Measurements from ENCODE around the gene LRRC4C.

The LRRC4C gene

DNA sequence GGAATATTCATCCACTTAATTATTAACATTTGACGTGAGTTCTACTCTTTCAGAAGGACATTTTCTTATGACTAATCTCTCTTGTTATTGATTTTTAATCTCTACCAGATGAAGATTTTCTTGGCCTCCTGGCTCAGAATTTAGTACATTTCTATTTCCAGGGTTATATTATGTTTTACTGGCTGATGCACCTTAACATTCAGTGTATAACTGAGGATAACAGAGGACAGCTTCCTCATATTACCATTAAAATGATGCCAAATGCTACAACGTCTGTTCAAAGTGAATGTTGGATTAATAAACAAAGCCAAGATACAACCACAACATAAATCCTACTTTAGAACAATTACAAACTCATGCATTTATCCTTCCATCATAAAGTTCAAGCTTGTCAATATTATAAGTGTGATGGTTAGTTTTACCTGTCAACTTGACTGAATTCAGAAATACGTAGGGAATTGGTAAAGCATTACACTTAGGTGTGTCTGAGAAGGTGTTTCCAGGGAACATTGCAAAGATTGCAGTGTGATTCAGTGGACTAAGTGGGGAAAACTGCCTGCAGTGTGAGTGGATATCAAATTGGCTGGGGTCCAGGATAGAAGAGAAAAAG lies 485.2 kb downstream of the LRRC4C start:
- Histone ChIP-seq H3K14ac (ENCODE audit: low read length) (no peak overlapping the region), H3K4me3 (ENCODE audit: low read depth, low read length) (no peak overlapping the region), H2AFZ (ENCODE audit: insufficient read depth, low read length, poor library complexity) (no peak overlapping the region), H4K8ac (ENCODE audit: low read depth, low read length) (no peak overlapping the region), H3K18ac (ENCODE audit: low read length) (no peak overlapping the region), H3K27ac (ENCODE audit: low read depth, low read length) (no peak overlapping the region), H3K4me1 (ENCODE audit: control insufficient read depth in 1 of 2, insufficient read depth in 2 of 2, low read length in 2 of 2) (no peaks in the 10 kb centered on the region), H3K9me3 (ENCODE audit: insufficient read depth, low read depth, low read length) (peaks cover 2% of the 10 kb centered on the region), H3K4ac (ENCODE audit: low read depth, low read length) (no peak overlapping the region), H2AK5ac (ENCODE audit: low read length) (no peak overlapping the region), H2BK5ac (ENCODE audit: low read depth, low read length, poor library complexity) (no peak overlapping the region), H3K9ac (ENCODE audit: low read length) (no peak overlapping the region), H2BK12ac (ENCODE audit: low read length) (no peak overlapping the region), H2BK120ac (ENCODE audit: insufficient read depth, low read length, poor library complexity) (no peak overlapping the region), H3K36me3 (ENCODE audit: control insufficient read depth in 1 of 2, insufficient read depth in 2 of 2, low read length in 2 of 2) (no peaks in the 10 kb centered on the region), H3K79me1 (ENCODE audit: low read length) (no peaks in the 10 kb centered on the region), H3K79me2 (ENCODE audit: control insufficient read depth, insufficient read depth, low read length, poor library complexity) (no peaks in the 10 kb centered on the region), H3K27me3 (ENCODE audit: insufficient read depth, low read length) (no peaks in the 10 kb centered on the region), H4K91ac (ENCODE audit: low read depth, low read length) (no peak overlapping the region), H4K12ac (ENCODE audit: low read depth, low read length) (no peak overlapping the region), H3K23ac (ENCODE audit: low read length) (no peak overlapping the region), H3K4me2 (ENCODE audit: low read length) (no peak overlapping the region)
- no CpG with 5 or more reads among the region's 3 CpGs for WGBS (ENCODE audit: extremely low coverage, insufficient coverage, insufficient read length)
- DNase-seq: no peak

DNA sequence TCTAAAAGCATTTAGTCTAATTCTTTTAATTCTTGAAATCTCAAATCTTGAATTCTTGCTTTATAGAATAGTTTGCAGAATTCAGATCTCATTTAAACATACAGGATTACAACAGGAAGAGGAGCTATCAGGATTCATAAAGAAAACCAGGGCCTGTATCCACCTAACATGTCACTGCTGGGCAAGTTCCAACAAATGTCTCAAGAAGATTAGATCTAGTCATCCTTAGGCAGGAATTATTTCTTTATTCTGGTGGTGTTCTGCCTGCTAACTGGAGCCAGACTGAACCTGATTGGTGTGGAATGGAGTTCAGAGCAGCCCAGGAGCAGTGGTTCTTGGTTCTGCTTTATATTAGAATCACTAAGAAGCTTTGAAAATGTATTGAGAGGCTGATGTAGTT lies 500.7 kb downstream of the LRRC4C start:
- Histone ChIP-seq H3K4me3 (ENCODE audit: low read depth, low read length) (no peak overlapping the region), H4K8ac (ENCODE audit: low read depth, low read length) (no peak overlapping the region), H3K27me3 (ENCODE audit: insufficient read depth, low read length) (no peaks in the 10 kb centered on the region), H2AK5ac (ENCODE audit: low read length) (no peak overlapping the region), H3K9me3 (ENCODE audit: insufficient read depth, low read depth, low read length) (no peaks in the 10 kb centered on the region), H2BK12ac (ENCODE audit: low read length) (no peak overlapping the region), H2BK5ac (ENCODE audit: low read depth, low read length, poor library complexity) (no peak overlapping the region), H3K36me3 (ENCODE audit: control insufficient read depth in 1 of 2, insufficient read depth in 2 of 2, low read length in 2 of 2) (no peaks in the 10 kb centered on the region), H3K9ac (ENCODE audit: low read length) (no peak overlapping the region), H4K12ac (ENCODE audit: low read depth, low read length) (no peak overlapping the region), H3K4me1 (ENCODE audit: control insufficient read depth in 1 of 2, insufficient read depth in 2 of 2, low read length in 2 of 2) (no peaks in the 10 kb centered on the region), H3K4ac (ENCODE audit: low read depth, low read length) (no peak overlapping the region), H3K14ac (ENCODE audit: low read length) (no peak overlapping the region), H3K18ac (ENCODE audit: low read length) (no peak overlapping the region), H4K91ac (ENCODE audit: low read depth, low read length) (no peak overlapping the region), H3K79me1 (ENCODE audit: low read length) (no peaks in the 10 kb centered on the region), H3K27ac (ENCODE audit: low read depth, low read length) (no peak overlapping the region), H3K4me2 (ENCODE audit: low read length) (no peak overlapping the region), H3K79me2 (ENCODE audit: control insufficient read depth, insufficient read depth, low read length, poor library complexity) (no peaks in the 10 kb centered on the region), H2BK120ac (ENCODE audit: insufficient read depth, low read length, poor library complexity) (no peak overlapping the region), H2AFZ (ENCODE audit: insufficient read depth, low read length, poor library complexity) (no peak overlapping the region), H3K23ac (ENCODE audit: low read length) (no peak overlapping the region)
- no peak for DNase-seq

DNA sequence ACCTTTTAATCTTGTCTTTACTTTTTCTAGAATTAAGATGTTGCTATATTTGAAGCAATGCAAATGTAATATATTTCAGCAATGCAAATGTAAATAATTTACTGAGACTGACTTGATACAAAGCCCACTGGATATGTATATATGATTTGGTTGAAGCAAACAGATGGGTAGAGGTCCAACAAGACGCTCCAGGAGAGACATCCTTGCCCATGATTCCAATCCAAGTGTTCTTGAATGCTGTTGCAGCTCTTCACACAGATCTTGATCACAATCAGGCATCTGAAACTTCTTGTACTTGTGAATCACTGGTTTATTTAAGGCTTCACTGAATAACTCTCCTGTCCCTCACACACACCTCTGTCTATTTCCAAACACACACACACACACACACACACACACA lies 507.0 kb downstream of the LRRC4C start:
- no peak overlapping the region for H2BK5ac ChIP-seq (ENCODE audit: low read depth, low read length, poor library complexity)
- no peak overlapping the region for H3K4me3 ChIP-seq (ENCODE audit: low read depth, low read length)
- H2AK5ac ChIP-seq (ENCODE audit: low read length): no peak overlapping the region
- H4K12ac ChIP-seq (ENCODE audit: low read depth, low read length): no peak overlapping the region
- no peak overlapping the region for H3K4ac ChIP-seq (ENCODE audit: low read depth, low read length)
- no peak overlapping the region for H3K9ac ChIP-seq (ENCODE audit: low read length)
- no peaks in the 10 kb centered on the region for H3K79me1 ChIP-seq (ENCODE audit: low read length)
- no peak overlapping the region for H3K23ac ChIP-seq (ENCODE audit: low read length)
- no peaks in the 10 kb centered on the region for H3K36me3 ChIP-seq (ENCODE audit: control insufficient read depth in 1 of 2, insufficient read depth in 2 of 2, low read length in 2 of 2)
- no peak overlapping the region for H3K27ac ChIP-seq (ENCODE audit: low read depth, low read length)
- no peak overlapping the region for H3K18ac ChIP-seq (ENCODE audit: low read length)
- H4K8ac ChIP-seq (ENCODE audit: low read depth, low read length): no peak overlapping the region
- no peaks in the 10 kb centered on the region for H3K27me3 ChIP-seq (ENCODE audit: insufficient read depth, low read length)
- no peak overlapping the region for H3K14ac ChIP-seq (ENCODE audit: low read length)
- H2BK120ac ChIP-seq (ENCODE audit: insufficient read depth, low read length, poor library complexity): no peak overlapping the region
- no peak overlapping the region for H4K91ac ChIP-seq (ENCODE audit: low read depth, low read length)
- no peak overlapping the region for H2BK12ac ChIP-seq (ENCODE audit: low read length)
- H3K79me2 ChIP-seq (ENCODE audit: control insufficient read depth, insufficient read depth, low read length, poor library complexity): no peaks in the 10 kb centered on the region
- no peak for DNase-seq
- no peak overlapping the region for H2AFZ ChIP-seq (ENCODE audit: insufficient read depth, low read length, poor library complexity)
- WGBS (ENCODE audit: extremely low coverage, insufficient coverage, insufficient read length): no CpG with 5 or more reads among the region's 1 CpG
- no peak overlapping the region for H3K4me2 ChIP-seq (ENCODE audit: low read length)
- no peaks in the 10 kb centered on the region for H3K9me3 ChIP-seq (ENCODE audit: insufficient read depth, low read depth, low read length)
- no peaks in the 10 kb centered on the region for H3K4me1 ChIP-seq (ENCODE audit: control insufficient read depth in 1 of 2, insufficient read depth in 2 of 2, low read length in 2 of 2)

DNA sequence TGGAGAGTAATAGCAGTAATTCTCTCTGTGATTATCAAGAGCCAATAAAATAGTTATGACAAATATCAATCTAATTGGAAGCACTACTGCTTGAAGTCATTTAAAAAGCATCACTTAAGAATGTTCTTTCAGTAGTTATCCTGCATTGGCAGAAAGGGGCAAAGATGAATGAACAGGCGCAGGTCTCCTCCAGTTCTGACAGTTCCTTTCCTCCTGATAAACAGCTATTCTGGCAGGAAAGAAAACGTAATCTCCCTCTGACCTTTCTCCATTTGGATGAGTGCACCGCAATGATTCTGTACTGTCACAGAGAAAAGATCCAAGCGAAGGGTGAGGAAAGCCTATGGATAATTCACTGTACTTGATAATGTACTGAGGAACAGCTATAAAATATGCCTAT lies 521.5 kb downstream of the LRRC4C start:
- no peak overlapping the region for H3K14ac ChIP-seq (ENCODE audit: low read length)
- no CpG with 5 or more reads among the region's 4 CpGs for WGBS (ENCODE audit: extremely low coverage, insufficient coverage, insufficient read length)

More for the DNA sequence above, 521.5 kb downstream of the LRRC4C start:
- H3K27ac ChIP-seq (ENCODE audit: low read depth, low read length): no peak overlapping the region
- no peak overlapping the region for H2BK5ac ChIP-seq (ENCODE audit: low read depth, low read length, poor library complexity)
- no peak overlapping the region for H2BK12ac ChIP-seq (ENCODE audit: low read length)
- no peak overlapping the region for H2AFZ ChIP-seq (ENCODE audit: insufficient read depth, low read length, poor library complexity)
- no peak overlapping the region for H3K9ac ChIP-seq (ENCODE audit: low read length)
- no peak overlapping the region for H4K12ac ChIP-seq (ENCODE audit: low read depth, low read length)
- no peak overlapping the region for H4K91ac ChIP-seq (ENCODE audit: low read depth, low read length)
- no peak overlapping the region for H3K4me2 ChIP-seq (ENCODE audit: low read length)
- no peaks in the 10 kb centered on the region for H3K27me3 ChIP-seq (ENCODE audit: insufficient read depth, low read length)
- H2AK5ac ChIP-seq (ENCODE audit: low read length): no peak overlapping the region
- H3K9me3 ChIP-seq (ENCODE audit: insufficient read depth, low read depth, low read length): no peaks in the 10 kb centered on the region
- no peaks in the 10 kb centered on the region for H3K4me1 ChIP-seq (ENCODE audit: control insufficient read depth in 1 of 2, insufficient read depth in 2 of 2, low read length in 2 of 2)
- no peaks in the 10 kb centered on the region for H3K79me2 ChIP-seq (ENCODE audit: control insufficient read depth, insufficient read depth, low read length, poor library complexity)
- no peaks in the 10 kb centered on the region for H3K36me3 ChIP-seq (ENCODE audit: control insufficient read depth in 1 of 2, insufficient read depth in 2 of 2, low read length in 2 of 2)
- no peak for DNase-seq
- no peak overlapping the region for H2BK120ac ChIP-seq (ENCODE audit: insufficient read depth, low read length, poor library complexity)
- H3K4me3 ChIP-seq (ENCODE audit: low read depth, low read length): no peak overlapping the region
- no peak overlapping the region for H4K8ac ChIP-seq (ENCODE audit: low read depth, low read length)
- H3K4ac ChIP-seq (ENCODE audit: low read depth, low read length): no peak overlapping the region
- no peak overlapping the region for H3K18ac ChIP-seq (ENCODE audit: low read length)
- H3K23ac ChIP-seq (ENCODE audit: low read length): no peak overlapping the region
- no peaks in the 10 kb centered on the region for H3K79me1 ChIP-seq (ENCODE audit: low read length)
